SH-SY5Y (cell line): Measurements from ENCODE around the gene APC.

Source experiments
- GATA2 ChIP-seq: IDR thresholded peaks from 2 replicates; pipeline ENCODE4 v1.6.1; 2011; ENCODE audit warnings: mild to moderate bottlenecking, low read depth, low read length
- GATA3 ChIP-seq: IDR thresholded peaks from 2 replicates; pipeline ENCODE4 v1.6.1; 2011; ENCODE audit warnings: low read depth, mild to moderate bottlenecking, low read length, moderate library complexity

GRCh38 chr5:112732131-112732530, 5.6 kb upstream of the APC start:
- no peak for TF ChIP-seq GATA3
- no peak for TF ChIP-seq GATA2
